Measurements from ENCODE around the gene SUSD3.

- TF ChIP-seq CTCF (IDR thresholded peaks at IDR 0.05): no peak
- TF ChIP-seq POLR2A (IDR thresholded peaks at IDR 0.05): no peak
These were observed 23.4 kb downstream of the SUSD3 start for GRCh38 chr9:93081931-93082330.
